Activated naive CD4-positive, alpha-beta T cell treated with anti-CD3 and anti-CD28 coated beads, Interleukin-2, amount 10 ng/mL, durations not matched to agents 7 days and 5 days (primary cell): ENCODE data around the gene NPAS3.

Experiments
- CTCF ChIA-PET: fragments of 350-600 bp; sonication (Branson Sonifier 250); formaldehyde crosslinking; loops from one replicate; lab custom pipeline; 2021; ENCODE audit warnings: antibody characterized with exemption; lab: Charles Lee
- DNase-seq: peaks from one replicate; pipeline ENCODE4 v3.0.0-alpha.2; 2020
- H3K27ac Mint-ChIP-seq: one replicate; pipeline ENCODE4 v1.8.0; 2021; ENCODE audit warnings: mild to moderate bottlenecking, moderate library complexity, mixed read lengths
- H3K27me3 Mint-ChIP-seq: one replicate; pipeline ENCODE4 v1.8.0; 2021; ENCODE audit warnings: mild to moderate bottlenecking, mixed read lengths
- H3K36me3 Mint-ChIP-seq: one replicate; pipeline ENCODE4 v1.8.0; 2021; ENCODE audit warnings: mixed read lengths
- H3K4me1 Mint-ChIP-seq: one replicate; pipeline ENCODE4 v1.8.0; 2021; ENCODE audit warnings: mixed read lengths
- H3K4me3 Mint-ChIP-seq: one replicate; pipeline ENCODE4 v1.8.0; 2021; ENCODE audit warnings: mild to moderate bottlenecking, moderate library complexity, mixed read lengths
- H3K9me3 Mint-ChIP-seq: one replicate; pipeline ENCODE4 v1.8.0; 2021; ENCODE audit warnings: mixed read lengths

NPAS3 gene

DNA sequence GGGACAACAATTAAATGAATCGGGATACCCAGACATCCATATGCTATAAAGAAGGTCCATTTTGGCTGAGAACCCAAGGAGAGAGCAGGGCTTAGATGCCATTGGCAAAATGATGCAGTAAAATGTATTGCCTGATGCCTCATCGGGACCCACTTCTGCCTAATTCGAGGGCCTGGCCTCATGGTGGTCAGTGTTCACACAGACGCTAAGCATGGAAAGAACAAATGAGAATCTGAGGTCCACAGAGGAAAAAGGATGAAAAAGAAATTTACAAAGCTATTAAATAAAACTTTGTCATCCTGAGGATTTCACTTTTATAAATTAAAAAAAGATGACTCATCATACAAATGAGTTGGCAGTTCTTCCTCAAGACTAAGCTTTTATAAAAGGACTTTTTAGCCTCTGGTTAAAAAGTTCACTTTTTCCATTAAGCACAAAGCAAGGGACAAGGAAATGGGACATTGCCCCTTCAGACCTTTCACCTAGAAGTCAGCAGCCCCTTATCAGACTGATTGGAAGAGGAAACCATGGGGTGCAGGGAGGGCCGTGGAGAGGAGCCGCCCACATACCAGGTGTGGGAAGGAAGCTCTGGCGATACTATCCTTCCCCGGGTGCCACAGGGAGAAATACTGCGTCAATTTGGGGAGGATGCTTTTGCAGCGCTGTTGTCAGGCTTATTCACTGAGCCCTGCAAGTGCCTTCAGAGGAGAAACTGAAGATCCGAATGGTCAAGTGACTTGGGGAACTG is 836.2 kb downstream of the NPAS3 start:
- Mint-ChIP-seq H3K4me3 (no peak overlapping the region), H3K27ac (no peak overlapping the region), H3K9me3 (no peaks in the 10 kb centered on the region), H3K4me1 (no peaks in the 10 kb centered on the region), H3K27me3 (peaks cover 4% of the 10 kb centered on the region), H3K36me3 (no peaks in the 10 kb centered on the region)
- CTCF ChIA-PET, result no interaction called here
- no peak for DNase-seq

DNA sequence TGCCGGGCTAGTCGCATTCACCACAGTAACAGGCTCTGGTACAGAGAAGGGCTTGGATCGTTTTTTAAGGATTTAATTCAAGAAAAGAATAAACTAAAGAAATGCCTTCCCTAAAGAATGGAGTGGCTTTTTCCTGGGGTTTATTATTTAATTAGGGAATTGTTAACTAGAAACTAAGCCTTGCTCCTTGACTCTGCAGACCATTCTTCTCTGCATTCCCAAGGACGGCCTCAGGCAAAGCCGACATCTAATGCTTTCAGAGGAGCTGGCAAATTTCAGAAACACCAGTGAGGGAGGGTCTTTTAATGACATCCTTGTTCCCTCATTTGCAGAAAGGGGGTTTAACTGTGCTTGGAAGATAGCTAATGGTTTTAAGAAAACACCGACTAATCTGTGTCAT is 838.2 kb downstream of the NPAS3 start:
- H3K9me3 Mint-ChIP-seq, result no peaks in the 10 kb centered on the region
- H3K27ac Mint-ChIP-seq, result no peak overlapping the region
- CTCF ChIA-PET, result no interaction called here

DNA sequence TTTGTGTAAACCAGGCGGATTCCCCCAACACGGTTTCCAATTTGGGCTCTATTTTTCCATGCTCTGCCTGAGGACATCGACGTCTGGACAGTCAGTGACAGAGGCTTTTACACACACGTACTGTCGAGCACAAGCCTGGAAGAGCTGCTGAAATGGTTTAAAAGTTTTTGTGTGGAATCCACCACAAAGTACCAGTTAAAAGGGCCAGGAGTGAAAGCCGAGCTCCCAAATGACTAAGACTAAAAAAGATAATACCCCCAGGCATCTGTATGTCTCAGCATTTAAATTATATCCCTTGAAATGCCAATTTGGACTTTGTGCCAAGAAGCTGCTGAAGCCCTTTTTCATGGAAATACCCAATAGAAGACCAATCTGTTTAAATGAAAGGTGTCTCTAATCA is 839.0 kb downstream of the NPAS3 start:
- CTCF ChIA-PET, result no interaction called here
- no peaks in the 10 kb centered on the region for H3K36me3 Mint-ChIP-seq

More for the DNA sequence above, 838.2 kb downstream of the NPAS3 start:
- no peak overlapping the region for H3K4me3 Mint-ChIP-seq
- no peak for DNase-seq
- H3K27me3 Mint-ChIP-seq, result peaks cover 4% of the 10 kb centered on the region
- H3K36me3 Mint-ChIP-seq, result no peaks in the 10 kb centered on the region
- no peaks in the 10 kb centered on the region for H3K4me1 Mint-ChIP-seq

DNA sequence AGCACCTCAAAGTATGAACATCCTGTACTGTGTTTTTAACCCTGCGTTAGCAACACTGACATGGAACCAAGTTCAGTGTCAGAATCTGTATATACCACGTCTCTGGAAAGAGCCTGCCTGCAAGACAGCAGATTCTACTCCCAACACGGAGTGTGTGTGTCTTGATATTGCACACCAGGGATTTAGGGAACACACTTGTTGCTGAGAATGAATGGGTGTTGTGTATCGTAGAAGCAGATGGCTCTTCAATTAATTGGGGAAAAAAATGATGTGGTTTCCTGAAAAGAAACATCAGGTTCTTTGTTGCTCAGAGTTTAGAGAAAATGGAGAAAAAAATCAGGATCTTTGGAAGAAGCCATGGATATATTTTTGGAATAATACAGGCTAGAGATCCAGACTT is 841.4 kb downstream of the NPAS3 start:
- no peaks in the 10 kb centered on the region for H3K36me3 Mint-ChIP-seq
- CTCF ChIA-PET, result no interaction called here
- no peak overlapping the region for H3K4me3 Mint-ChIP-seq
- DNase-seq, result no peak
- H3K27ac Mint-ChIP-seq, result no peak overlapping the region
- H3K9me3 Mint-ChIP-seq, result no peaks in the 10 kb centered on the region
- H3K27me3 Mint-ChIP-seq, result peaks cover 3% of the 10 kb centered on the region
- no peaks in the 10 kb centered on the region for H3K4me1 Mint-ChIP-seq

More for the DNA sequence above, 839.0 kb downstream of the NPAS3 start:
- Mint-ChIP-seq H3K4me3 (no peak overlapping the region), H3K4me1 (no peaks in the 10 kb centered on the region), H3K27ac (no peak overlapping the region), H3K9me3 (no peaks in the 10 kb centered on the region), H3K27me3 (peaks cover 4% of the 10 kb centered on the region)
- DNase-seq, result no peak

DNA sequence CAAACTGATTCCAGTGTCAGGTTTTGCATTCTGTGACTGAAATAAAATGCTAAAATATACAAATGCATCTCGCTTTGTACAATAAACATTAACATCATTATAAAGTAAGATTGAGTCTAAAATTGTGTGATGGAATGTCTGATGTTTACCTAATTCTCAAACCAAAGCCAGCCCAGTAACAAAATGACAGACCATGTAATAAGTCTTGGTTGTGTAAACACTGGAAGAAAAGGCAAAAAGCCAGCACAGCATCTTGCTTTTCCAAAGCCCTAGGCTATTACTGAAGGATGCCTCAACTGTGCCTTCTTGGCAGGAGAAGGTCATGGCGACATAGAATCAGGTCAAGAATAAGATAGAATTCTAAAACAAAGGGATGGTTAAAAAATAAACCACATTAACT is 842.6 kb downstream of the NPAS3 start:
- CTCF ChIA-PET, result interaction anchor here (0.6 to 3.6 kb wide), 3 partner anchors 12 to 441 kb away, joined by 3 to 20 read pairs (median 5); no protein-coding TSS in a partner anchor
- Mint-ChIP-seq H3K9me3 (no peaks in the 10 kb centered on the region), H3K36me3 (no peaks in the 10 kb centered on the region), H3K4me1 (no peaks in the 10 kb centered on the region), H3K27ac (no peak overlapping the region), H3K27me3 (no peaks in the 10 kb centered on the region), H3K4me3 (no peak overlapping the region)
- DNase-seq, result no peak

DNA sequence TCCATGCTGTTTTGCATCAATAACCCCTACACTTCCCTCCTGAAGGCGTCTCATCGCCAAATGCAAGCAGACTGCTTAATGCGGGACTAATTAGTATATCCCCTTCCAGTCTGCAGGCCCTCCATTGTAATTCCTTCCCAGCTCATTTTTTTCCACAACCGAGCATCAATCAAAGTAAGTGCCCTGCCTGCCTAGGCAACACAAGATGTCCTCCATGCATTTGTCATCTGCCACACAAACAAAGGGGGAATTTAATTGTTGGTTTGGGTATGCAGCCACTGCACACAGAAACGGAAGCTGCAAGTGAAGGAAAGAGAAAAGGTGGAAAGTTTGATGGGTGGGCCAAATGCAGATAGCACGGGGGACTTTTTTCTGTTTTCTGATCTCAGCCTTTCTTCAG is 844.2 kb downstream of the NPAS3 start:
- Mint-ChIP-seq H3K27ac (no peak overlapping the region), H3K4me3 (no peak overlapping the region), H3K4me1 (no peaks in the 10 kb centered on the region), H3K9me3 (no peaks in the 10 kb centered on the region), H3K36me3 (no peaks in the 10 kb centered on the region), H3K27me3 (no peaks in the 10 kb centered on the region)
- CTCF ChIA-PET, result interaction anchor here (3.6 kb wide), 1 partner anchor 10 kb away, joined by 20 read pairs; no protein-coding TSS in a partner anchor
- DNase-seq, result no peak

DNA sequence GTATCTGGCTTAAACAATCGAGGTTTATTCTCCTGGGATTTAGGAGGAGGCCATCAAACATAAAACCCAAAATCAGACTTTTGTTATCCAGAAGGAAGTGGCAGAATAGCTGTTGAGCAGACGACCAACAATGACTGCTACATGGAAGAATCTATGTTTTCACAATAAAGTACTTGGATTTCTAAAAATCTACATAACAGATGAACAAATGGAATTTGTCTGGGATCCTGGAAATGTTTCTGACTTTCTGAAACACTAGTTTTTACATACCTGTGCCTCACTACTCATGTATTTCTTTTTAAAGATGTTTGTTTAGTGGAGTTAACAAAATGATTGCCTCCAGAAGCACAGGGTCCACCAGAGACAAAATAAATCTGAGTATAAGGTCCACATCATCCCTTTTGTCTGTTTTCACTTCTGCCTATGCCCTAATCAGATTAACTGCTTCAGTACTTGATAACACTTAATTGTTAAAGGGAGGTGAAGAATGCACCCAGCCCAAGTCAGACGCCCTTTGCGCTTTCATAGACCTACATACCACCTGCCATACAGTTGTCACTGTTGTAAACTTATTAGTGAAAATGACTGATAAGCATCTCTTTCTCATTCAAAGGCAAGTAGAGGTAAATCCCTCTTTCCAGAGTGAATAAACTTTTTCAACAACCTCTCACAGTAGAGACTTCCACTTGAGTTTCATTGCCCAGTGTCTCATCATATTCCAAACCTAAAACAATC is 847.6 kb downstream of the NPAS3 start:
- no peak overlapping the region for H3K27ac Mint-ChIP-seq
- H3K4me3 Mint-ChIP-seq, result no peak overlapping the region
- CTCF ChIA-PET, result no interaction called here
- H3K36me3 Mint-ChIP-seq, result no peaks in the 10 kb centered on the region
- peaks cover 4% of the 10 kb centered on the region for H3K27me3 Mint-ChIP-seq
- no peaks in the 10 kb centered on the region for H3K9me3 Mint-ChIP-seq
- peaks cover 3% of the 10 kb centered on the region for H3K4me1 Mint-ChIP-seq
- DNase-seq, result no peak

DNA sequence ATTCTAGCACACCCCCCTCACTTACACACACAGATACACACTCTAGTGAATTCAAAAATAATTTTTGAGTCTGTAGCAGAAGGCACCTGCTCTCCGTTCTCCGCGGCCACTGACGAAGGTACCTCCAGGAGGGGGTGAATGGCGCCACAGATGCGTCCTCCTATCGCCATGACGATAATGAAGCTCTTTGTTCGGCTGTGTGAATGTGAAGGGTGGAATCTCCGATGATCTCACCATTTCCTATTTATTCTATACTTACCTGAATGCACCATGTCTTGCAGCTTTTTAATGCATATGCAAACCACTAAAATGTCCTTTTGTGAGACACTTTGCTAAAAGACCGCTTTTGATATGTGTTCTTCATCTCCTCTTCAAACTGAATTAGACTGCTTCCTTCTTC is 849.5 kb downstream of the NPAS3 start:
- no peak overlapping the region for H3K4me3 Mint-ChIP-seq
- H3K36me3 Mint-ChIP-seq, result no peaks in the 10 kb centered on the region
- CTCF ChIA-PET, result interaction anchor here (0.8 to 1.1 kb wide), 2 partner anchors 1077 to 1212 kb away, joined by 3 read pairs; no protein-coding TSS in a partner anchor
- H3K4me1 Mint-ChIP-seq, result peaks cover 10% of the 10 kb centered on the region
- peaks cover 11% of the 10 kb centered on the region for H3K27me3 Mint-ChIP-seq
- no peak for DNase-seq
- no peak overlapping the region for H3K27ac Mint-ChIP-seq
- H3K9me3 Mint-ChIP-seq, result no peaks in the 10 kb centered on the region

DNA sequence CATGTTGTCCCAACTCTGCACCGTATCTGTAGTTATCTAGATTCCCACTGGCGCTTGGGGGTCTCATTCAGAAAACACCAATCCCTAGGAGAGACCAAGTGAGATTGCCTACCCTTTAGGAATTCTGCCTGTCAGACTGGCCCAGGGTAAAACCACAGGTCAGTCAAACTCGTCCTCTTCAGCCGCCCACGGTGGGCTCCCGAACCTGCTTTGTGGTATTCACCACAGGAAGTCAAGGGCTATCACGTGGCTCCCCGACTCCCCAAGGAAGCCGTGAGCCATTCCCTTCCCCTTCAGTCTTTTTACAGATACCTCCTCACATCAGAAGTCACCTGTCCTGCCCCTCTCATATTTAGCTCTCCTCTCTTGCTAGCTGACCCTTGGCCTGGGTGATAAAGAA is 852.3 kb downstream of the NPAS3 start:
- DNase-seq, result no peak
- no peaks in the 10 kb centered on the region for H3K36me3 Mint-ChIP-seq
- peaks cover 15% of the 10 kb centered on the region for H3K27me3 Mint-ChIP-seq
- no peak overlapping the region for H3K4me3 Mint-ChIP-seq
- no peak overlapping the region for H3K27ac Mint-ChIP-seq
- no peaks in the 10 kb centered on the region for H3K9me3 Mint-ChIP-seq
- CTCF ChIA-PET, result interaction anchor here (1.4 kb wide), 1 partner anchor 1079 kb away, joined by 4 read pairs; no protein-coding TSS in a partner anchor
- H3K4me1 Mint-ChIP-seq, result peaks cover 10% of the 10 kb centered on the region

DNA sequence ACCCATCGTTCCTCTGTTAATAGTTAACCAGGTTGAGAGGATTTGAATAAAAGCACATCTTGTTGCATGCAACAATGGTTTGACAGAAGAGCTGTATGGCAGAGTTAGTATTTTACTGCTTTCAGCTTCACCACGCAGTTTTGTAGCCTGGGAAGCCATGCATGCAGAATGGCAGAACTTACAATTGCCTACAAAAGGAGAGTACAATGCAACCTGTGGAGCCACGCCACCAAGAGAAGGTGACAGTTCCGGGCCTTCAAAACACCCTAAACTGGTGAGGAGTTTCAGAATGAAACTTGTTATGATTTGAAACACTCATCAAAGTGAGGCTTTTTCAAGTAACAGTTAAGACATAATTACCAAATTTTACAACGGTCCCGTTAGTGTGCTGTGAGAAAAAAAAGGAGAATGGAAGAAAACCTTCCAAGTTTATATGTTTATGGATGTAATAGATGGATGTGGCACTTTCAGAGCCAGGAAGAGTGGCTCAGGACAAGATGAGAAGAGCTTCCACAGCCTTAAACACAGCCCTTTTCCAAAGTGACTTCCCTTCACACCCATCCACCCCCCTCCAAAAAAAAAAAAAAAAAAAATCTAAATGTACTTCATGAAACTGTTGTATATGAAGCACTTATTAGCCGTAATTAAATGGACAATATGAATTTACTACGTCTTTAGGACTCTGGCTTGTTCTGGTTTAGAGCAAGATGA is 853.5 kb downstream of the NPAS3 start:
- no peak for DNase-seq
- peaks cover 15% of the 10 kb centered on the region for H3K27me3 Mint-ChIP-seq
- H3K4me3 Mint-ChIP-seq, result no peak overlapping the region
- H3K36me3 Mint-ChIP-seq, result no peaks in the 10 kb centered on the region
- H3K27ac Mint-ChIP-seq, result no peak overlapping the region
- H3K9me3 Mint-ChIP-seq, result no peaks in the 10 kb centered on the region
- CTCF ChIA-PET, result interaction anchor here (0.6 to 3.2 kb wide), 13 partner anchors 9 to 1216 kb away, joined by 3 to 20 read pairs (median 5); no protein-coding TSS in a partner anchor
- peaks cover 10% of the 10 kb centered on the region for H3K4me1 Mint-ChIP-seq

DNA sequence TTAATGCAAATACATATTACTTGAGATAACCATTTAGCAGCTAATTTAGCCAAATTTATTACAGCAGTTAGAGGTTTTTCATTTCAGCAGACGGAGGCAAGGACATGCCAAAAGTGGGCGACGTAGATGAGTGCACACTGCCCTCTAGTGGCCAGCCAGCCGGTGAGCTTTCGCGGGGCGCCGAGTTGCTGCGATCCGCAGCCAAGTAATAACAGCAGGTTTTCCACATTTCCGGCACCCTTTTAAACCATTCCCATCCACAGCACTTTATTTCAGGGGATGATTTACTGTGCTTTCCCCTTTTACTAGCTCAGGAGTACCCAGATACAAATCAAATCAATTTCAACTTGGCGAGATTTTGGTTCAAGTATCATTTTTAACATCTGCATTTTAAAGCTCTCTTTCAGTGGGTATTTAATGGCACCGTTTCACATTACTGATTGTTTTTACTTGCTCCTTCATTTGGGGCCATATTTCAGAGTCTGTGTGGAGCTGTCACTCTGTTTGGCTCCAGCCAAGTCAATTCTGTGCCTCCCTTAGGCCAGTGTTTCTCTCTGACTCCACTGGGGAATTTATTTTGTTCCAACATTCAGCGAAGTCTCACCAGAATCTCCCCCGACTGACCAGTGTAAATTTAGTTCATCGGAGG is 854.2 kb downstream of the NPAS3 start:
- no peaks in the 10 kb centered on the region for H3K36me3 Mint-ChIP-seq
- H3K4me3 Mint-ChIP-seq, result no peak overlapping the region
- DNase-seq, result peak; percentile 77
- H3K27ac Mint-ChIP-seq, result no peak overlapping the region
- CTCF ChIA-PET, result interaction anchor here (0.9 to 3.2 kb wide), 15 partner anchors 10 to 1217 kb away, joined by 3 to 20 read pairs (median 5); no protein-coding TSS in a partner anchor
- H3K27me3 Mint-ChIP-seq, result peaks cover 19% of the 10 kb centered on the region
- peaks cover 10% of the 10 kb centered on the region for H3K4me1 Mint-ChIP-seq
- H3K9me3 Mint-ChIP-seq, result no peaks in the 10 kb centered on the region

DNA sequence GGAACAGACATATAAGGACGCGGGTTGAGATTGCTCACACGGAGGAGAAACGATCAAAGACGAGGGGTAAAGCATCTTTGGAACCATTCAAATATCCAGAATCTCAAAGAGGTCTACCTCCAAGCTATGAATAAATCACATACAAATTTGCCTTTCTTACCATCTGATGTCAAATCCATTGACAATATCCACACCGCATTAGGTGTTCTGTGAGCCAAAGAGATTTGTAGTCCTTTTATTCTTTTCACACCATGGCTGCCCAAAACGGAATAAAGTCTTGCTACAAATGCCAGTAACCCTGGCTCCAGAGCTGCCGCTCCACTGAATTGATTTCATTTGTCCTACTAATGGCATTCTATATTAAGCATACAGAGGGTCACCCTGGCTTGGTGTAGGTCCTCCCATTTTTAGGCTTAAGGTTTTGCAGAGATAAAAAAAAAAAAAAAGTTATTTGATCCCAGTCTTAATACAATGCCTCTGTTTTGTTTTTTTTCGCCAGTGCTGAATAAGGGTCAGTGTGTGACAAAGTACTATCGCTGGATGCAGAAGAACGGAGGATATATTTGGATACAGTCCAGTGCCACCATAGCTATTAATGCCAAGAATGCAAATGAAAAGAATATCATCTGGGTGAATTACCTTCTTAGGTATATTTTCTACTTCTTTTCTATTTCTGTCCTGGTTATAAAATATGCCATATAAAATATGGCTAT is 854.9 kb downstream of the NPAS3 start:
- peaks cover 10% of the 10 kb centered on the region for H3K4me1 Mint-ChIP-seq
- peaks cover 23% of the 10 kb centered on the region for H3K27me3 Mint-ChIP-seq
- H3K9me3 Mint-ChIP-seq, result no peaks in the 10 kb centered on the region
- CTCF ChIA-PET, result interaction anchor here (0.7 to 3.2 kb wide), 16 partner anchors 11 to 1218 kb away, joined by 3 to 20 read pairs (median 5); no protein-coding TSS in a partner anchor
- no peak overlapping the region for H3K27ac Mint-ChIP-seq
- no peaks in the 10 kb centered on the region for H3K36me3 Mint-ChIP-seq
- H3K4me3 Mint-ChIP-seq, result no peak overlapping the region
- no peak for DNase-seq

DNA sequence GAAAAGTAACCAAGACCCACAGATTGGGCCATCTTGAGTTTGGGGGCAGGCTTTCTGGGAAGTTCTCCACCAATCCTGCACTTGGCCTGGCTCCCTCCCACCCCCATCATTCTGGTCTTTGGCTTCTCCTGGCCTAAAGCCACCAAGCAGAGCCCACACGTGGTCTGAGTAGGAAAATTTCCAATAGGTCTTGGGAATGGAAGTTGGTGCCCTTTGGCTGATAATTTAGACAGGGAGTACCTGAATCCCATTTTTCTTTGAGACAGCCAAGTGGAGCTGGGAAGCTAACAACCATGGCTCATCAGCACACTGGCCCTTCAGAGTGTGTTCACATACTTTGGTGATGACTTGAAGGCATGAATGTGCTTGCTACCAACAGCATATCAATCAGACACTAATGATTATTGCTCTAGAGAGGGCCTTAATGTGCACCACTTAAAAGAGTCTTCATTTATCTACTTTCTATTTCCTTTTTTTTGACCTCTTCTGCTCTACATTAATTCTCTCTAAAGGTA is 856.2 kb downstream of the NPAS3 start:
- Mint-ChIP-seq H3K27ac (no peak overlapping the region), H3K9me3 (no peaks in the 10 kb centered on the region), H3K4me1 (peaks cover 10% of the 10 kb centered on the region), H3K36me3 (no peaks in the 10 kb centered on the region), H3K4me3 (no peak overlapping the region), H3K27me3 (peaks cover 35% of the 10 kb centered on the region)
- CTCF ChIA-PET, result interaction anchor here (3.2 kb wide), 1 partner anchor 9 kb away, joined by 19 read pairs; no protein-coding TSS in a partner anchor
- DNase-seq, result no peak
